PFSK-1 (cell line): ENCODE results near the gene TAS2R1.

Source experiments
- FOXP2 ChIP-seq: optimal IDR thresholded peaks from 2 replicates; pipeline ENCODE3; 2011; ENCODE audit warnings: borderline replicate concordance, control low read depth, inconsistent platforms; ENCODE audit not compliant: insufficient read depth; ENCODE audit errors: extremely low read length, extremely low read depth
- POLR2AphosphoS5 ChIP-seq: IDR thresholded peaks from 2 replicates; pipeline ENCODE4 v1.6.1; 2012; ENCODE audit warnings: low read depth, mild to moderate bottlenecking, control low read depth, low read length, moderate library complexity
- SIN3A ChIP-seq: IDR thresholded peaks from 2 replicates; pipeline ENCODE4 v1.6.1; 2012; ENCODE audit warnings: mild to moderate bottlenecking, low read length, moderate library complexity, borderline replicate concordance; ENCODE audit not compliant: insufficient read depth
- TAF1 ChIP-seq: IDR thresholded peaks from 2 replicates; pipeline ENCODE4 v1.6.1; 2012; ENCODE audit warnings: low read length, control low read depth, borderline replicate concordance; ENCODE audit not compliant: insufficient read depth
- TF ChIP-seq, protein P1 (sequence below), 2 experiments: IDR thresholded peaks; 2 replicates each; pipeline versions ENCODE4 v1.6.1 to v1.8.0; 2011 to 2012; ENCODE audit warnings: low read depth in 2 of 2, low read length in 2 of 2, control low read depth in 1 of 2, inconsistent platforms in 1 of 2, mild to moderate bottlenecking in 1 of 2, moderate library complexity in 1 of 2; ENCODE audit not compliant: insufficient read depth in 1 of 2

DNA sequence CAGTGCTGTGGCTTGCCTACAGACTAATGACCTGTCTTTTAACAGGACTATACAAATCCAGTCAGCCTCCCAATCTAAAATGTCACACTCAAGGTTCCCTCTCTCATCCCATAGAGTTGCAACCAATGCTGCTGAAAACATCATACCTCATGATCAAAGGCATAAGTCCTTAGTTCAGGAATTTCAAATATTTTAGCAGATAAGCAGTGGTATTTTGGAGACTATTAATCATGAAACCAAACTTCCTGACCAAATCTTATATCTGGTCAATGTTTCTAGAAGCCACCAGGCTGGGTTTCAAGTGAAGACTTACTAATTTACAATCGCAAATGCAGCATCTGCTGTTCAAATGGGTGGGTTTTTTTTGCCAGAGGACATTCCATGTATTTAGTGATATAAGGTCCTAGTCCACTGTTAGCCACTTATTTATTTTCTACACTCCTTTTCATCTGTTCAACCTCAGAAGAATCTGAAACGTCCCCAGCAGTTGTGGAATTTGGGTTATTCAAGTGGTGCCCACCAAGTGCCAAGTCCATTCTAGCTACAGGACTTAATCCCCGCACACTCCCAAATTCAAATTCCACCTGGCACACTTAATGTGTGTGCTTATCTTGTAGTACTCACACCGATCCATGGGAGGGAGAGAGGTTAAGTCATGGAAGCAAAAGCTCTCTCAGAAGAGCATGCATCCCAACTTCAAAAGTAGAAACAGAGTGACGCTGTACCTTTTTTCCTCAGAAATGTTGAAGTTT is 5.8 kb downstream of the TAS2R1 start:
- TF ChIP-seq, protein P1, sequence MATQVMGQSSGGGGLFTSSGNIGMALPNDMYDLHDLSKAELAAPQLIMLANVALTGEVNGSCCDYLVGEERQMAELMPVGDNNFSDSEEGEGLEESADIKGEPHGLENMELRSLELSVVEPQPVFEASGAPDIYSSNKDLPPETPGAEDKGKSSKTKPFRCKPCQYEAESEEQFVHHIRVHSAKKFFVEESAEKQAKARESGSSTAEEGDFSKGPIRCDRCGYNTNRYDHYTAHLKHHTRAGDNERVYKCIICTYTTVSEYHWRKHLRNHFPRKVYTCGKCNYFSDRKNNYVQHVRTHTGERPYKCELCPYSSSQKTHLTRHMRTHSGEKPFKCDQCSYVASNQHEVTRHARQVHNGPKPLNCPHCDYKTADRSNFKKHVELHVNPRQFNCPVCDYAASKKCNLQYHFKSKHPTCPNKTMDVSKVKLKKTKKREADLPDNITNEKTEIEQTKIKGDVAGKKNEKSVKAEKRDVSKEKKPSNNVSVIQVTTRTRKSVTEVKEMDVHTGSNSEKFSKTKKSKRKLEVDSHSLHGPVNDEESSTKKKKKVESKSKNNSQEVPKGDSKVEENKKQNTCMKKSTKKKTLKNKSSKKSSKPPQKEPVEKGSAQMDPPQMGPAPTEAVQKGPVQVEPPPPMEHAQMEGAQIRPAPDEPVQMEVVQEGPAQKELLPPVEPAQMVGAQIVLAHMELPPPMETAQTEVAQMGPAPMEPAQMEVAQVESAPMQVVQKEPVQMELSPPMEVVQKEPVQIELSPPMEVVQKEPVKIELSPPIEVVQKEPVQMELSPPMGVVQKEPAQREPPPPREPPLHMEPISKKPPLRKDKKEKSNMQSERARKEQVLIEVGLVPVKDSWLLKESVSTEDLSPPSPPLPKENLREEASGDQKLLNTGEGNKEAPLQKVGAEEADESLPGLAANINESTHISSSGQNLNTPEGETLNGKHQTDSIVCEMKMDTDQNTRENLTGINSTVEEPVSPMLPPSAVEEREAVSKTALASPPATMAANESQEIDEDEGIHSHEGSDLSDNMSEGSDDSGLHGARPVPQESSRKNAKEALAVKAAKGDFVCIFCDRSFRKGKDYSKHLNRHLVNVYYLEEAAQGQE (IDR thresholded peaks at IDR 0.05; ENCODE audit: insufficient read depth in 1 of 2, low read depth in 2 of 2, low read length in 2 of 2): no peak
- no peak for TF ChIP-seq POLR2AphosphoS5
- no peak for TF ChIP-seq TAF1
- TF ChIP-seq SIN3A: no peak
- no peak for TF ChIP-seq FOXP2
